ENCODE measurements around the gene KCP. TPM values are rescaled to one million over a fixed set of nuclear protein-coding genes. Genes with fewer than 3 reads are reported as not detected.

KCP gene
- total RNA-seq, 1 experiment from 2014 or later, result 5.3 TPM

GRCh38 chr7:128879939-128880746 lies 30.4 kb downstream of the KCP start:
- peak; percentile 91 for TF ChIP-seq CTCF (conservative IDR thresholded peaks at IDR 0.05)
- Histone ChIP-seq H2AK5ac (ENCODE audit: insufficient read length, low read length) (no peak overlapping the region), H2BK20ac (ENCODE audit: low read depth, low read length, poor library complexity, severe bottlenecking) (no peak overlapping the region), H3K4me1 (ENCODE audit: insufficient read depth, low read length) (no peaks in the 10 kb centered on the region), H3K27me3 (ENCODE audit: insufficient read depth, low read length) (no peaks in the 10 kb centered on the region), H2BK5ac (ENCODE audit: insufficient read length, low read length) (no peak overlapping the region), H2BK12ac (ENCODE audit: insufficient read length, low read depth, low read length) (no peak overlapping the region), H3K27ac (ENCODE audit: insufficient read length, low read depth, low read length) (no peak overlapping the region), H3K79me2 (ENCODE audit: insufficient read depth, low read length) (no peaks in the 10 kb centered on the region), H2BK15ac (ENCODE audit: low read depth, low read length) (no peak overlapping the region), H4K8ac (replicated peaks; ENCODE audit: insufficient read length, low read depth, low read length) (no peak overlapping the region), H4K20me1 (ENCODE audit: control insufficient read depth, insufficient read depth, insufficient read length) (no peaks in the 10 kb centered on the region), H3K56ac (ENCODE audit: insufficient read length, low read depth, low read length) (no peak overlapping the region), H3K14ac (ENCODE audit: insufficient read depth, low read length) (no peak overlapping the region), H3K9me3 (ENCODE audit: control insufficient read depth, low read depth, low read length) (no peaks in the 10 kb centered on the region), H4K5ac (ENCODE audit: insufficient read length, low read depth, low read length) (no peak overlapping the region), H3K23ac (ENCODE audit: insufficient read length, low read depth, low read length) (no peak overlapping the region), H3K4ac (ENCODE audit: low read depth, low read length) (no peak overlapping the region), H3K18ac (ENCODE audit: insufficient read length, low read depth, low read length) (no peak overlapping the region), H4K91ac (ENCODE audit: insufficient read length, low read depth, low read length) (no peak overlapping the region), H3T11ph (ENCODE audit: low read length) (no peak overlapping the region), H3K9ac (ENCODE audit: extremely low read depth, insufficient read length, low read length) (no peak overlapping the region), H3K4me2 (ENCODE audit: insufficient read depth, insufficient read length, low read length) (no peak overlapping the region), H2AFZ (ENCODE audit: low read length) (no peak overlapping the region), H3K79me1 (ENCODE audit: insufficient read depth, low read depth, low read length, poor library complexity, severe bottlenecking) (no peaks in the 10 kb centered on the region), H2BK120ac (ENCODE audit: low read depth, low read length, poor library complexity, severe bottlenecking) (no peak overlapping the region), H3K23me2 (ENCODE audit: insufficient read length, low read depth, low read length, poor library complexity, severe bottlenecking) (no peaks in the 10 kb centered on the region)
- Mint-ChIP-seq H3K4me1 (peaks cover 4 to 5% of the 10 kb centered on the region in 2 experiments; a peak in 3 of 4 replicates), H3K4me3 (no peak overlapping the region; a peak in 1 of 5 replicates), H3K9me3 (0 out of 5 replicates have a peak, but pooled peaks cover 0 to 4% of the 10 kb centered on the region in 2 experiments), H3K36me3 (ENCODE audit: insufficient read depth in 1 of 3, low read depth in 3 of 3) (peaks cover 0 to 2% (median 0%) of the 10 kb centered on the region in 3 experiments; a peak in 2 of 7 replicates), H3K27ac (no peak overlapping the region), H3K27me3 (ENCODE audit: low read depth) (peaks cover 1% of the 10 kb centered on the region; the same call in 1 of the 2 replicates)
- peak; percentile 86 for DNase-seq
- no CpG with 5 or more reads among the region's 31 CpGs for whole genome bisulfite sequencing (ENCODE audit: extremely low coverage, insufficient read length, low lambda C conversion rate)
